ENCODE measurements around the gene TBX10. TPM values are rescaled to one million over a fixed set of nuclear protein-coding genes. Genes with fewer than 3 reads are reported as not detected.

The TBX10 gene
- total and polyA plus RNA-seq, 4 donors, result not detected

DNA sequence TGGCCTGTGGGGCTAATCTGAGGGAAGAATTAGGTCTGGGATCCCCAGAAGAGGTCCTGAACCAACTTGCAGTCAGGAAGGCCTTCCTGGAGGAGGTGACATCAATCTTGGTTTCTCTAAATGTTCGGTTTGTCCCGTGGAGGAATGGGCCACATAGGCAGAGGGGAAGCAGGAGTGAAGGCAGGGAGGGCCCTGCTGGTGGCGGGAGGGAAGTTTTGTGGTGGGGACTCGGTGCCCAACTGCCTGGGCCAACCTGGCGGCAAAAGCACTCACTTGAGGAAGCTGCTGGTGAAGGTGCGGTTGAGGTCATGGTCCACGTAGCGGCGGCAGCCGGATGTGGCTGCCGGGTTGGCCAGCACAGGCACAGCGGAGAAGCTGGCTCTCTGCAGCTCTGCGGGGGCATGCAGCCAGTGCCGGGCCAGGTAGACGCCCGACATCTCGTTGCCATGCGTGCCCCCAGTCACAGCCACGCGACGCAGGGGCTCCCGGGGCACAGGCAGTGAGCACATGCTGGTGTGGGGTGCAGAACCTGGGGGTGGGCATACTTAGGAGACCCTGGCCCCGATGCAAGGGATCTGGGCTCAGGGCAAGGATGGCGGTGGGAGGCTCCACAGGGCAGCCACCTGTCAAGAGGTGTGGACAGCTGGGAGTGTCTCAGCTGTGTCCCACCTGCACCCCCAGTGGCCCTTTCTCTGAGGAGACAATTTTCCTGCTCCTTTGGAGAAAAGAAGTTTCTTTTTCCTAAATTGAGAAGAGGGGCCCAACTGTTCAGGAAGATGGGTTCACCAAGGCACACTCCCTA, 7.2 kb upstream of the TBX10 start:
- H3K9me3 ChIP-seq (ENCODE audit: control insufficient read depth in 4 of 4, insufficient read depth in 3 of 4, low read length in 3 of 4), result peaks cover 0 to 7% (median 0%) of the 10 kb centered on the region in 4 donors
- TF ChIP-seq CTCF (IDR thresholded peaks at IDR 0.05; ENCODE audit: control extremely low read depth, extremely low read depth), result no peak
- ATAC-seq (ENCODE audit: insufficient read depth, low FRiP score), result no peak
- H3K4me1 ChIP-seq (ENCODE audit: control insufficient read depth in 5 of 5, insufficient read depth in 5 of 5, low read length in 5 of 5), result peaks cover 0 to 4% (median 0%) of the 10 kb centered on the region in 5 donors
- no peak for DNase-seq
- 23 to 59% methylated on average over 24 of the region's 24 CpGs for WGBS, 2 donors
- no peak overlapping the region for H3K9ac ChIP-seq (ENCODE audit: insufficient read depth in 1 of 2, low read length in 2 of 2)
- H3K27me3 ChIP-seq (ENCODE audit: control insufficient read depth in 3 of 3, insufficient read depth in 3 of 3, low read length in 2 of 3), result peaks cover 0 to 4% (median 0%) of the 10 kb centered on the region in 3 donors
- H3K36me3 ChIP-seq (ENCODE audit: control insufficient read depth in 4 of 4, insufficient read depth in 4 of 4, low read length in 4 of 4), result no peaks in the 10 kb centered on the region
- H3K4me3 ChIP-seq, result no peak overlapping the region
- H3K27ac ChIP-seq (ENCODE audit: low read depth in 1 of 2, low read length in 1 of 2), result no peak overlapping the region

- H3K9ac ChIP-seq (ENCODE audit: insufficient read depth in 1 of 2, low read length in 2 of 2), result no peak overlapping the region
- DNase-seq, result no peak
- ATAC-seq (ENCODE audit: insufficient read depth, low FRiP score), result no peak
- no peak overlapping the region for H3K4me3 ChIP-seq
- peaks cover 0 to 4% (median 0%) of the 10 kb centered on the region in 3 donors for H3K27me3 ChIP-seq (ENCODE audit: control insufficient read depth in 3 of 3, insufficient read depth in 3 of 3, low read length in 2 of 3)
- WGBS, 2 donors, result 80 to 86% methylated on average over 24 of the region's 24 CpGs
- H3K4me1 ChIP-seq (ENCODE audit: control insufficient read depth in 5 of 5, insufficient read depth in 5 of 5, low read length in 5 of 5), result peaks cover 0 to 4% (median 0%) of the 10 kb centered on the region in 5 donors
- no peaks in the 10 kb centered on the region for H3K36me3 ChIP-seq (ENCODE audit: control insufficient read depth in 4 of 4, insufficient read depth in 4 of 4, low read length in 4 of 4)
- TF ChIP-seq CTCF (IDR thresholded peaks at IDR 0.05; ENCODE audit: control extremely low read depth, extremely low read depth), result no peak
- peaks cover 0 to 7% (median 0%) of the 10 kb centered on the region in 4 donors for H3K9me3 ChIP-seq (ENCODE audit: control insufficient read depth in 4 of 4, insufficient read depth in 3 of 4, low read length in 3 of 4)
- no peak overlapping the region for H3K27ac ChIP-seq (ENCODE audit: low read depth in 1 of 2, low read length in 1 of 2)
These were observed 6.2 kb upstream of the TBX10 start for GRCh38 chr11:67645521-67646461.

GRCh38 chr11:67644472-67645418, 5.2 kb upstream of the TBX10 start:
- no peak for TF ChIP-seq CTCF (IDR thresholded peaks at IDR 0.05; ENCODE audit: control extremely low read depth, extremely low read depth)
- H3K9me3 ChIP-seq (ENCODE audit: control insufficient read depth in 4 of 4, insufficient read depth in 3 of 4, low read length in 3 of 4), result peaks cover 0 to 6% (median 0%) of the 10 kb centered on the region in 4 donors
- DNase-seq (no peak), ATAC-seq (ENCODE audit: insufficient read depth, low FRiP score) (no peak)
- no peak overlapping the region for H3K27ac ChIP-seq (ENCODE audit: low read depth in 1 of 2, low read length in 1 of 2)
- WGBS, 2 donors, result 90 to 95% methylated on average over 21 to 22 of the region's 22 CpGs
- peaks cover 0 to 4% (median 0%) of the 10 kb centered on the region in 3 donors for H3K27me3 ChIP-seq (ENCODE audit: control insufficient read depth in 3 of 3, insufficient read depth in 3 of 3, low read length in 2 of 3)
- no peaks in the 10 kb centered on the region for H3K36me3 ChIP-seq (ENCODE audit: control insufficient read depth in 4 of 4, insufficient read depth in 4 of 4, low read length in 4 of 4)
- H3K4me3 ChIP-seq, result no peak overlapping the region
- H3K9ac ChIP-seq (ENCODE audit: insufficient read depth in 1 of 2, low read length in 2 of 2), result no peak overlapping the region
- peaks cover 0 to 4% (median 0%) of the 10 kb centered on the region in 5 donors for H3K4me1 ChIP-seq (ENCODE audit: control insufficient read depth in 5 of 5, insufficient read depth in 5 of 5, low read length in 5 of 5)

All from lung (tissue), 12 donors.